Ureter (tissue), 1 donor: ENCODE data around the gene ZDHHC5. TPM values are rescaled to one million over a fixed set of nuclear protein-coding genes. Genes with fewer than 3 reads are reported as not detected.
A peak's percentile ranks its signal among the peaks of the same experiment; 100 is the strongest.

ENCODE experiments used
- DNase-seq: peaks from one replicate; pipeline ENCODE4 v3.0.0-alpha.2; 2020; ENCODE audit warnings: low spot score
- total RNA-seq: library from RNA; stranded (reverse); gene quantifications from one replicate; pipeline ENCODE4 v1.2.4, GENCODE V29; 2023
- donor health status: DM: yes; HTN: yes; CAD: no.

The ZDHHC5 gene
- total RNA-seq, 1 donor from 2014 or later = 91.9 TPM

GRCh38 chr11:57729479-57729878 is 61.6 kb downstream of the ZDHHC5 start:
- DNase-seq = no peak

GRCh38 chr11:57732661-57733060 is 64.7 kb downstream of the ZDHHC5 start:
- DNase-seq = no peak

GRCh38 chr11:57735619-57736298 is 67.8 kb downstream of the ZDHHC5 start:
- no peak for DNase-seq

GRCh38 chr11:57741132-57742086 is 73.5 kb downstream of the ZDHHC5 start, which contains the start of gene SELENOH:
TSS of gene SELENOH (plus strand) at chr11:57741491. CDS start at chr11:57741596, 105 bp downstream.
- peak; percentile 97 for DNase-seq

GRCh38 chr11:57742087-57742452 is 74.2 kb downstream of the ZDHHC5 start:
- no peak for DNase-seq

GRCh38 chr11:57744357-57744756 is 76.4 kb downstream of the ZDHHC5 start:
- DNase-seq = no peak

GRCh38 chr11:57745206-57745605 is 77.3 kb downstream of the ZDHHC5 start:
- DNase-seq = no peak

- no peak for DNase-seq
Measured at GRCh38 chr11:57746920-57747319, 79.0 kb downstream of the ZDHHC5 start.

Other genes with a start within 250 kb of the ZDHHC5 start
- 27.2 TPM for gene SLC43A3, start 241.0 kb upstream of the ZDHHC5 start, total RNA-seq
- 1.5 TPM for gene RTN4RL2, start 207.6 kb upstream of the ZDHHC5 start, total RNA-seq
- 10.4 TPM for gene SLC43A1, start 152.4 kb upstream of the ZDHHC5 start, total RNA-seq
- gene TIMM10, start 137.4 kb upstream of the ZDHHC5 start, total RNA-seq = 50.5 TPM
- not detected for gene SMTNL1, start 130.5 kb upstream of the ZDHHC5 start, total RNA-seq
- gene UBE2L6, start 100.4 kb upstream of the ZDHHC5 start, total RNA-seq = 83.1 TPM
- gene SERPING1, start 70.4 kb upstream of the ZDHHC5 start, total RNA-seq = 302 TPM
- 0.44 TPM for gene YPEL4, start 18.2 kb upstream of the ZDHHC5 start, total RNA-seq
- gene CLP1, start 10.4 kb upstream of the ZDHHC5 start, total RNA-seq = 10.0 TPM
- gene MED19, start 44.1 kb downstream of the ZDHHC5 start, total RNA-seq = 12.7 TPM
- 108 TPM for gene TMX2, start 44.5 kb downstream of the ZDHHC5 start, total RNA-seq
- 111 TPM for gene SELENOH, start 73.4 kb downstream of the ZDHHC5 start, total RNA-seq
- gene BTBD18, start 83.7 kb downstream of the ZDHHC5 start, total RNA-seq = not detected
- gene CTNND1, start 93.7 kb downstream of the ZDHHC5 start, total RNA-seq = 426 TPM